GM21737 (cell line): ENCODE measurements around the gene NFKB1.

Experiments used
- ATAC-seq: cut with Tn5 transposase; IDR thresholded peaks from one replicate; pipeline ENCODE4 v1.9.1; 2021; ENCODE audit warnings: mild to moderate bottlenecking, moderate library complexity; ENCODE audit not compliant: unreplicated experiment

NFKB1 gene

DNA sequence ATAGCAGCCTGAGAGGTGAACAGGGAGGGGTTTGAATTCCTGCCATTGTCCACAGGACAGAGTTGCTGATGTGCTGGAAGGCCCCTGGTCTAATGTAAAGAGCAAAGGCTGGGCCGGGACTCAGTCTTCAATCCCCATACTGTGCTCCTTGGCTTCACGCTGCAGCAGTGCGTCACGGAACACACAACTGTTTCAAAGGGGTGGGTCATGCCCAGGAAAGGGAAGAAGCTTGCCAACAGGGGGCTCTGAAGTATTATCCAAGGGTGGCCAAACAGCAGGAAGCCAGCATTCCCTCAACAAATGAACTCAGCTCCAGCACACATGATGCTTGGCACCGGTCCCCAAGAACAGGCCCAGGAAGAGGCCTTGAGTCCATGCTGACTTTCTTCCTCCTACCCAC lies 122.5 kb downstream of the NFKB1 start:
- no peak for ATAC-seq

DNA sequence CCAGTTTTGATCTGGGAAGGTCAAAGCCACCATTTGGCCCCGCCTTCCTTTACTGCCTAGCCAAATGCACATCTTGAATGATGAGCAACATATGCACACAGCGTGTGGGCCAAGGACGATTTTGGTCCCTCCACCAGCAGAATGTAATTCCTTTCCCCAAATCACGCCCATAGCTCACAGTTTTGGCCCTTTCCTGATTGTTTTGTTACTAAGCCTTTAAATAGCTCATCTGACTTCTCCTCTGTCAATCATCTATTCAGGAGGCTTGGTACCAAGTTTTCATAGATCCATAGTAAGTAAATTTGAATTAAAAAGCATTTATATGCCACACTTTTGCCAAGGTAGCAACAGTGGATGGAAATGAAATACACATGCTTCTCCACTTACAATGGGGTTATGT lies 123.3 kb downstream of the NFKB1 start:
- no peak for ATAC-seq

DNA sequence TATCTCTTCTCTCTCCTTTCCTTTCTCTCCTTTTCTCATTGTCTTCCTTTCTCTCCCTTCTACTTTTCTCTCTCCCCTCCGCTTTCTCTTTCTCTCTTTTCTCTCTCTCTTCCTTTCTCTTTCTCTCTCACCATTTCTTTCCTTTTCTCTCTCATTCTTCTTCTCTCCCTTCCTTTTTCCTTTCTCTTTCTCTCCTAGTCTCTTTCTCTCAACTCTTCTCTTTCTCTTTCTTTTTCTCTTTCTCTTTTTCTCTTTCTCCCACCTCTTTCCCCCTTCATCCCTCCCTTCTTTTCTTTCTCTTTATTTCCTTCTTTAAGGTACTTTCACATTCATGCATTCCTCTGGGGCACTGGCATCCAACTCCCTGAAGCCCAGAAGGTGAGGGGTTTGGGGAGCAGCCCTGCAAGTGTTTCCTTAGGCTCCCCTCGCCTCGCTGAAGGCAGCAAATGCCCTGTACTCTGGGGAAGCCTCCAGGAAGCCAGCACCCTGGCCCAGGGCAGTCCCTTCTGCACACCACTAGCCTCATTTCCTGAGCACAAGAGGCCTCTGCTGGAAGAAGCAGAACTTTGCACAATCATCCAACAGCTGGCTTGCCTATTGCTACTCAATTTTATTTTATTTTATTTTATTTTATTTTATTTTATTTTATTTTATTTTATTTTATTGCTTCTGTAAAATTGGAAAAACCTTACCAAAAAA lies 124.2 kb downstream of the NFKB1 start:
- ATAC-seq = peak; percentile 94

DNA sequence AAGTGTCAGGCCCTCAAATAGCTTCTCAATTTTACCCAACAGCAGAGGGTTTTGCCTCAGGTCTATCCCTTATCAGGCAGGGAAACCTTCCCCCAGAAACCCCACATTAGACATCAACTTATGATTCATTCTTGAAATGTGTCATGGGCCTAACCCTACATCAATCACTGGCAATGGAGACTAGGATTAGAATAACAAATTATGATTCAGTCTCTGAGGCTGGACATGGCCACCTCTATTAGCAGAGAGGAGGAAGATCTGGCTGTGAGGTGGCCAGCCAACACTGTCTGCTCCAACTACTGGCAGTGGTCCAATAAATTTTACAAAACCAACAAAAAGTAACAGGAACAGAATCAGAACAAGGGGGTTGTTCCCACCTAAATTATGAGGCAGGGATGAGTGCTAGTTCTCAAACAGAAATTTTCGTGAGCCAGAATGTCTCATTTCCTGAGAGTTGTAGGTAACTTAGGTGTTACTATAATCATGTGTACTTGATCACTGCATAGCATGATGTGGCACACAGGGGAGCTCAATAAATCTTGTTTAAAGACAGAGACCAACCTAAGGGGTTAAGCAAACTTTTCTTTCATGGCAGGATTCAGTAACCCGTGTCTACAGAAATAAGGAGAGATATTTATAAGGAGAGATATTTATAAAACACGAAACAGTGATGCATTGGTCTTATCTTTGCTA lies 126.8 kb downstream of the NFKB1 start:
- no peak for ATAC-seq

DNA sequence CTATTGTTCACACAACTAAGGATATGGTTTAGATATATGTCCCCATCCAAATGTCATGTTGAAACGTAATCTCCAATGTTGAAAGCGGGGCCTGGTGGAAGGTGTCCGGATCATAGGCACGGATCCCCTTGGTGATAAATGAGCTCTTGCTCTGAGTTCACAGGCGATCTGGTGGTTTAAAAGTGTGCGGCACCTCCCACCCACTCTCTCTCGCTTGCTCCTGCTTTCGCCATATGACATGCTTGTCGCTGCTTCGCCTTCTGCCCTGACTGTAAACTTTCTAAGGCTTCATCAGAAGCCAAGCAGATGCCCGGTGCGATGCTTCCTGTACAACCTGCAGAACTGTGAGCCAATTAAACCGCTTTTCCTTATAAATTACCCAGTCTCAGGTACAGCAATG lies 128.5 kb downstream of the NFKB1 start:
- no peak for ATAC-seq

DNA sequence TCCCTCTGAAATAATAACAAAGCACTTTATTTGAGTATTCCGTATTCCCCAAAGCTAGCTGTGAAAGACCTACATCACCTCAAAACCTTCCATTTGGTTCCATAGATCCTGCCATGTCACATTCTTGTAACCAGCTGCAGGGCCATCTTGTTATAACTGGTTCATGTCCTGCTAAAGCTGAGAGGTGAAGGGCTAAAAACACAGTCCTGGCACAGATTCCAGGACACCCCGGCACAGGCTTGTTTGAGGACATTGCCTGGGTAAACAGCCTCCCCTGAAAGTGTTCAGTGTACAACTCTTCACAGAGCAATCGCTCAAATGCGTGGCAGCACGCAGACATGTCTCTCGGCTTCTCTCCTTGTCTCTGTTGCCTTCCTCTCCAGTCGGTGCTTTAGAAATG lies 130.5 kb downstream of the NFKB1 start:
- ATAC-seq = no peak

DNA sequence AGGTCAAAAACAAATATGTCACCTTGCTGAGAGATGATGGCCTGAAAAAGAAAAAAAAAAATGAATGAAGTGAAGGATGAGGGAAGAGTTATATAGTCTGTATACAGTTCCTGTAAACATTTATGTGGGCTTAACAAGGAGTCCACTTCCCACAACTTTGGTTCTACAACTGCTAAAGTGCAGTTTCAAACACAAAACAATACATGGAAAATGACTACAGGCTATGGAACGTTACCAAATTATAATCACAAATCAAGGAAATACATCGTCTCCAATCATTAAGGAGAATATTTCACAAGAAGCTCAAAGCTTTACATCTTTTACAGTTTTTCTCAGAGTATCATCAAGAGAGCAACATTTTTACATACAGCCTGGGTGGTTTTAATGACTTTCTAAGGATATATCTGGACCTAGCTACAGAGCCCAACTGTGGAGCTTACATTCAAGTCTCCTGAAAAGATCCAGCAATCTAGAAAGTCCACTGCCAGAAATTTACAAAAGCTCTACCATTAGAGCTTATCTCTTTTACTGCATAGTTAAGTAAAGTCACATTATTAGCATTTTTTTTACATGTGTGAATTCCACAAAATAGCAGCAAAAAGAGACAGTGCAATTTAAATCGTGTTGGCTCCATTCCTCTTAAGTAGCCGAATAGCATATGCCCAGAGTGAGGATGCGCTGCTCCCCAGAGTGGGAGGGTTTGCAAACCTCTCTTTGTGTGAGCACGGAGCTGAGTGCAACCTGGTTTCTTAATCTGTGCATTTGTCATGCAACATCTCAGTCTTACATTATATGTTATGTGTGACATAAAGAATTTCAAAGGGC lies 131.3 kb downstream of the NFKB1 start:
- no peak for ATAC-seq

DNA sequence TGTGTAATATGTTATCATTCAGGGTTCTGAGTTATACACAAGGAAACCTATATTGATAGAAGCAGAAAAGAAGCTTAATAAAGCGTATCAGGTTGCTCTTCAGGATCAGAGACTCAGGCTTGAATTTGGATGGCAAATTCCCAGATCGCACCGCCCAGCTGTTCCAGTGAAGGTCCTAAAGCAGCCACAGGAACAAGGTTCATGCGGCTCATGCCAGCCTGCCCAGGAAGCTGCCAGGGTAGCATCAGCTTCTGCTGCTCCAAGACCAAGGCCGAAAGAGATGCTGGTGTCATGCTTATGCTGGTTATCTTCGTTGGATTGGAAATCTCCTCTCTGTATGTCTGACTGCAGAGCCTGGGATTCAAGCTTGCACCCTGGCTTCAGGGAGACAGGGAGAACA lies 131.9 kb downstream of the NFKB1 start:
- ATAC-seq = no peak

DNA sequence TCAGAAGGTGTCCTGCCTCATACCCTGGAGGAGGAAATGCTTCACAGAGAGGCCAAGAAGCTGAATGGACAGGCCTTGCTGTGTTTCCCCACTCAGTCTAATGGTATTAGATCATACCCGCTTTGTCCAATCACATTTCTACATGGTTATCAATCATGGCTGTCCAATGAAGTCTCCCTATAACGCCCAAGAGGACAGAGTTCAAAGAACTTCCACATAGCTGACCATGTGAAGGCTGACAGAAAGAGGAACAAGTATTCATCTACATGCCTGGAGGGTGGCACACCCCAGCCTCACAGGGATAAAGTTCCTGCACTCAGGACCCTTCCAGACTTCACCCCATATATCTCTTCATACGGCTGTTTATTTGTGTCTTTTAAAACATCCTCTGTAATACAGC lies 136.2 kb downstream of the NFKB1 start:
- ATAC-seq = no peak

DNA sequence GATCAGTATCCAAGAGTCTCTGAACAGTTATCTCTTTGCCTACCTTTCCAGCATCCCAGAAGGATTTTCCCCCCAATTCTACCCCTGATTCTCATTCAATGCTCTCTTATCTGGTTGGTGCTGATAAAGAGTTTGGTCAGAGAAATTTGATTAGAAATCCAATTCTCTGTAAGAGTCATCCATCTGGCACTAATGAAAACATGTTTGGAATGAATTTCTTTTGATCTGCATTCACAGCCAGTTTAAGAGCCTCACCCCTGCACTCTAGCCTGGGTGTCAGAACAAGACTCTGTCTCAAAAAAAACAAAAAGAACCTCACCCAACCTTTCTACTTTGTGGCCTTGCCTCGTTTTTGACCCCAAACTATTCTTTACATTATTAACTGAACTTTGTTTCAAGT lies 137.5 kb downstream of the NFKB1 start:
- no peak for ATAC-seq

DNA sequence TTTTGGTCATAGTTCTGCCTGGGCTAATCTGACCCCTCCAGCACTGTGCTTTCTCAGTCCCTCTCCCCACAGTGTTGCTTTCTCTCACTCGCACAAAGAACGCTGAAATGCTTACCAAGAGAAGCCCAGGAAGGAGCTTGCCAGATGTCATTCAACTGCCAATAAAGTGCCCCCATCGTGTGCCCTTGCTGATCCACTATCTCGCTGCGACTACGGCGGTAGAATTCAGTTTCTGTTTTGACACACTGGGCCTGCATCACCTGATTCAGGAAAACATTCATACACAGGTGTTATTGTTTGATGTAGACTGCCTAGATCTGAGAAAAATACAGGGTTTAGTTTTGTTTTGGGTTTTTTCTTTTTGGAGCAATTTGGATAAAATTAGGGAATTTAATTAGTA lies 138.4 kb downstream of the NFKB1 start:
- ATAC-seq = no peak

DNA sequence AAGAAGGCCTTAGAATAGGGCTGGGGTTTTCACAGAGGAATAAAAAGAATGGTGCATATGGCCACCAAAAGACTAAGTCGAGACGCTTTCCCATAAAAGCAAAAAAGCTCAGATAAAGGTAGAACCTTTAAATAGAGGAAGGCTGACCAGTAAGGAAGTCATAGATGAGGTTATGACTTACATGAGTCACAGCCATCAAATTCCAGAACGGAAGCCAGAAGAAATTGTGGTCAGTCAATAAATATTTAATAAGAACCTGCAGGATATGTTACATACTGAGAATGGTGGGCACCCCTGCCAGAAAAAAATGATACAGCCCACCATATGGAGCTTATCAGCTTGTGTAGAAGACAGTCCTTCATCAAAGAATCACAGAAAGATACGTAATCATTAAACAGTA lies 139.5 kb downstream of the NFKB1 start:
- ATAC-seq = no peak

DNA sequence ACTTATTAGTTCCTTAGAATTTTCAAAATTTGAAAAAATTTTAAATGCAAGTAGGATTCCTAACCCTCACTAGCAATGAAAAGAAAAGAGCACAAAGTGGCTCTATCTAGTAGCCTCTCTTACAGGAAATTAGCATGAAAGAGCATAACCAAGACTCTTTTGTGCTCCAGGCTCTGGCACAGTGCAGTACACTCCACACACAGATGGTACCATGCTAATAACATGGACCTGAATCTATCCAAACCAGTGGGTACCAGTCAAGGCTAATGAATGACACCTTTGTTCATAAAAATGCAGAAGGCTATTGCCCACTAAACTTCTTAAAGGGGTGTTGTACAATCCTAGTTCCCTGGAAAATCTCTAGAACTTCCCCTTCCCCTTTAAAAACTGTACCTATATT lies 140.6 kb downstream of the NFKB1 start:
- ATAC-seq = no peak

DNA sequence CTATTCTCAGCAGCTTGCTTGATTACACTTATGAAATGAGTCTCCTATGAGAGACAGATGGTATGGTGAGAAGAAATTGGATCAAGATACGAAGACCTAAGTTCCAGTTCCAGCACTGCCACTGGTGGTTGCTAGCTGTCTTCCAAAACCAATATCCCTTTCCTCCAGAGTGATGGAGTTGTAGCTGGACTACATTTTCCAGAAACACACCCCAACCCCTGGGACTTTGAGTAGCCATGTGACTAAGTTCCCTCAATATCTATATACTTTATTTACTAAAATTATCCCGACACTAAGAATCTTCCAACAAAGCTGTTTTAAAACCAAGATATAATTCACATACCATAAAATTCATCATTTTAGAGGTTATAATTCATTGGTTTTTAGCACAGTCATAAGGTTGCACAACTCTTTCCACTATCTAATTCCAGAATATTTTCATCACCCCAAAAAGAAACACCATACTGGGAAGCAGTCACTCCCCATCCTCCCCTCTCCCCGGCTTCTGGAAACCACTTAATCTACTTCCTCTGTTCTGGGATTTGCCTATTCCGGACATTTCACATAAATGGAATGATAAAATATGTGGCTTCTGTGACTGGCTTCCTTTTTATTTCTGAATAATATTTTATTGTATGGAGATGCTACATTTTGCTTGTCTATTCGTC lies 141.6 kb downstream of the NFKB1 start:
- ATAC-seq = no peak

DNA sequence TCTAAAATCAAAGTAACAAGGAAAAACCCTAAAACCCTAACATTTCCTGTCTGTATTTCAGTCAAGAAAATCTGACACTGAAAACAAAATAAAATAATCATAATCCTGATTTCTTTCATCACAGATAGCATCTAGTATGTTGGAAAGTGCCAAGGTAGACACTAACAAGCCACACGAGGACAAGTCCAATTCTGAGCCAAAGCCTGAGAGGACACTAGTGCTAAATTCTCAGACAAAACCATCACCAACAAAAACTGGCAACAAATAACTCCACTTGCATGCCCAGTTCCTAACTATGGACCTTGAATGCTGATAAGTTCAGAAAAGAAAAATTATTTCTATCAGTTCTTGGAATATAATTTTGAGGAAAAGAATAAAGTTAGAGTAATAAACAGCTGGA lies 146.0 kb downstream of the NFKB1 start:
- ATAC-seq = no peak

DNA sequence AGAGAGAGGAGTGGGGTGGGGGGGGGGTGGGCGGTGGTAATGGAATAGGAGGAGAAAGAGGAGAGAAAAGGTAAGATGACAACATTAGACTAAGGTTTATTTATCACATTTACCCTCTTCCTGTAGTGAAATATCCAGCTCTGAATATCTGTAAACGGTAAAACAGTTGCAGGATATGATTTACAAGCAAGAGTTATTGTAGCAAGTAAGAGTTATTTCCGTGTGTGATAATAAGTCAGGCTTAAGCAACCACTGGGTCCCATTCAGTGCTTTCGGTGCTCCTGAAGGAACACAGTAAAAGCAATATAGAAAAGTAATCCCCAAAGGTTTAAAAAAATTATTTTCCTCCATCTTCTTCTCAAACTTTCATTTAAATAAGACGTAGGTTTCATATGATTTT lies 156.0 kb downstream of the NFKB1 start:
- ATAC-seq = no peak

DNA sequence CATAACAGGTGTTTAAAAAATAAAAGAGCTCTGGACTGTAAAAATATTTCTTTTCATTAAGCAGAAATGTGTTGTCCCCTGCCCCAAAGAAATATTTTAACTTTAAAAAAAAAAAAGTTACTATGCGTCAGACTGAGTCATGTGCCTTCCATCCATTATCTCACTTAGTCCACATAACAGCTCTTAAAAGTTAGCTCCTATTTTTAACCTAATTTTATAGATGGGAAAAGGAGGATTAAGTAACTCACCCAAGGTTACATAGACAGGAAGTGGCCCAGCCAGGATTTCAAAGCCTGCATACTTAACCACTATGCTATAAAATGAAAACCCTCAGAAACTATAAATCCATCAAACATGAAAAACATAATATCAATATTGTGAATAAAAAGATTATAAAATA lies 161.9 kb downstream of the NFKB1 start:
- ATAC-seq = no peak

DNA sequence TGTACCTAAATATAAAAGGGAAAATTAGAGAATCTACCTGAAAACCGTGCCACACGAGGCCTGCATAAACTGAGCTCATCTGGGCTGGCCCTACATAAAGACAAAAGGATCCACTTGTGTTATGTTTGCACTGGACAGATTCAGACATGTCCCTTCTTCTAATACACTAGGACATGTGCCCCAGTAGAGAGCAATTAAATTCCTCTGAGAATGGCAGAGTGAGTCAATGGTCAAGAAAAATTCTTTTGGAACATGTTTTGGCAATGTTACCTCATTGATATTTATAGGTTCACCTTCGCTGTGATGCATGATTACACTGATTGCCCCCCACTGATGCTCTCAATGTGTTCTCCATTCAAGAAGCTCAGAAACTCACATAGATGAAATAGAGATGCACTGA lies 164.4 kb downstream of the NFKB1 start:
- no peak for ATAC-seq
